Endothelial cell of umbilical vein (primary cell): Measurements from ENCODE around the gene CRISPLD2. TPM values are rescaled to one million over a fixed set of nuclear protein-coding genes. Genes with fewer than 3 reads are reported as not detected.

Experiments used
- BruUV-seq: library from RNA; stranded (reverse); fragments of 400-500 nt; replicated peaks from 2 replicates; lab custom pipeline; 2021; lab: Mats Ljungman, UMichigan
- CTCF ChIA-PET: fragments of 300-600, 350-600 bp; sonication (Branson Sonifier 250); formaldehyde crosslinking; loops from one replicate; lab custom pipeline; 2021; ENCODE audit warnings: antibody characterized with exemption, inconsistent platforms; lab: Charles Lee
- POLR2A ChIA-PET: fragments of 300-600, 350-600 bp; sonication (Branson Sonifier 250); formaldehyde crosslinking; loops from one replicate; lab custom pipeline; 2021; ENCODE audit warnings: antibody characterized with exemption, inconsistent platforms; lab: Charles Lee
- DNase-seq: peaks from one replicate; pipeline ENCODE4 v3.0.0-alpha.2; 2011; ENCODE audit warnings: low read depth, low spot score
- FAIRE-seq: peaks from 2 replicates; lab custom pipeline; 2011; peaks lifted over from hg19 to GRCh38; lab: Jason Lieb, UNC
- H2AFZ ChIP-seq: 2 replicates; pipeline ENCODE4 v1.6.0; 2012; ENCODE audit warnings: low read depth, low read length, control low read depth, inconsistent platforms
- H3K27ac ChIP-seq: 2 replicates; pipeline ENCODE4 v1.5.1; 2011; ENCODE audit warnings: low read depth, mild to moderate bottlenecking, control low read depth, low read length, moderate library complexity; ENCODE audit not compliant: insufficient read depth
- H3K27me3 ChIP-seq, 2 experiments: 2 replicates each; pipeline versions ENCODE4 v1.6.0 to v1.6.1; 2011; ENCODE audit warnings: low read length in 2 of 2, mixed read lengths in 1 of 2; ENCODE audit not compliant: control insufficient read depth in 2 of 2, insufficient read depth in 2 of 2
- H3K36me3 ChIP-seq, 2 experiments: 2 replicates in 1 of 2; 3 replicates in 1 of 2; pipeline ENCODE4 v1.5.1; 2011; ENCODE audit warnings: low read length in 2 of 2, mild to moderate bottlenecking in 1 of 2, moderate library complexity in 1 of 2; ENCODE audit not compliant: control insufficient read depth in 2 of 2, insufficient read depth in 2 of 2; ENCODE audit errors: extremely low read depth in 1 of 2
- H3K4me1 ChIP-seq: 3 replicates; pipeline ENCODE4 v1.5.1; 2011; ENCODE audit warnings: mild to moderate bottlenecking, low read length; ENCODE audit not compliant: control insufficient read depth, insufficient read depth; ENCODE audit errors: extremely low read depth
- H3K4me2 ChIP-seq: 2 replicates; pipeline ENCODE4 v1.6.1; 2011; ENCODE audit warnings: low read length, control low read depth, mixed read lengths; ENCODE audit not compliant: insufficient read depth
- H3K4me3 ChIP-seq, 3 experiments: fragments of 200-600 bp in 1 of 3; sonication (generic), shearing (Covaris generic) in 1 of 3; replicated peaks in 1 of 3; 2 replicates each; pipeline ENCODE4 v1.5.1; 2011 to 2016; ENCODE audit warnings: control low read depth in 3 of 3, low read length in 3 of 3, mild to moderate bottlenecking in 2 of 3, inconsistent platforms in 1 of 3, low read depth in 1 of 3, moderate library complexity in 1 of 3; ENCODE audit not compliant: insufficient read depth in 1 of 3
- H3K79me2 ChIP-seq: 2 replicates; pipeline ENCODE4 v1.6.0; 2012; ENCODE audit warnings: low read length, inconsistent platforms; ENCODE audit not compliant: control insufficient read depth, insufficient read depth
- H3K9ac ChIP-seq: replicated peaks from 2 replicates; pipeline ENCODE3; 2011; ENCODE audit warnings: low read length, control low read depth; ENCODE audit not compliant: insufficient read depth; ENCODE audit errors: extremely low read depth
- H3K9me1 ChIP-seq: replicated peaks from 3 replicates; pipeline ENCODE4 v1.6.0; 2011; ENCODE audit warnings: mild to moderate bottlenecking, low read length; ENCODE audit not compliant: control insufficient read depth, insufficient read depth; ENCODE audit errors: extremely low read depth
- H3K9me3 ChIP-seq: replicated peaks from 2 replicates; pipeline ENCODE4 v1.5.1; 2012; ENCODE audit warnings: low read length, inconsistent platforms; ENCODE audit not compliant: control insufficient read depth, insufficient read depth
- H4K20me1 ChIP-seq: replicated peaks from 2 replicates; pipeline ENCODE3; 2011; ENCODE audit warnings: mild to moderate bottlenecking, low read length; ENCODE audit not compliant: control insufficient read depth, insufficient read depth; ENCODE audit errors: extremely low read depth
- CTCF ChIP-seq, 2 donors: IDR thresholded peaks; 1 replicate in 1 of 2; 2 replicates in 1 of 2; pipeline ENCODE4 v1.5.1; 2011; ENCODE audit warnings: low read length in 2 of 2, mild to moderate bottlenecking in 2 of 2, moderate library complexity in 2 of 2, control low read depth in 1 of 2, inconsistent platforms in 1 of 2, low read depth in 1 of 2; ENCODE audit not compliant: insufficient read depth in 1 of 2; ENCODE audit errors: extremely low read depth in 1 of 2
- EZH2 ChIP-seq: IDR thresholded peaks from 2 replicates; pipeline ENCODE4 v1.6.1; 2012; ENCODE audit warnings: borderline replicate concordance, low read depth, mild to moderate bottlenecking, moderate library complexity, low read length, inconsistent platforms; ENCODE audit not compliant: severe bottlenecking
- FOS ChIP-seq: IDR thresholded peaks from 2 replicates; pipeline ENCODE4 v1.6.1; 2011; ENCODE audit warnings: mild to moderate bottlenecking, low read length, moderate library complexity, borderline replicate concordance; ENCODE audit not compliant: insufficient read depth
- GATA2 ChIP-seq: IDR thresholded peaks from 2 replicates; pipeline ENCODE4 v1.7.0; 2011; ENCODE audit warnings: low read depth, mild to moderate bottlenecking, moderate library complexity, mixed read lengths, low read length; ENCODE audit not compliant: insufficient read length, insufficient read depth
- JUN ChIP-seq: IDR thresholded peaks from 2 replicates; pipeline ENCODE4 v1.6.1; 2011; ENCODE audit warnings: borderline replicate concordance, low read depth; ENCODE audit not compliant: insufficient read length, insufficient read depth
- MYC ChIP-seq: IDR thresholded peaks from one replicate; pipeline ENCODE4 v1.6.1; 2011; ENCODE audit warnings: mild to moderate bottlenecking, low read depth, low read length
- POLR2A ChIP-seq: IDR thresholded peaks from 2 replicates; pipeline ENCODE4 v1.6.1; 2012; ENCODE audit warnings: low read depth, mild to moderate bottlenecking, control low read depth, low read length
- POLR2AphosphoS5 ChIP-seq: IDR thresholded peaks from 2 replicates; pipeline ENCODE4 v1.6.1; 2012; ENCODE audit warnings: low read depth, mild to moderate bottlenecking, control low read depth, low read length, moderate library complexity; ENCODE audit not compliant: insufficient read depth
- dilution Hi-C: fragments of 300-500 bp; cut with MboI; formaldehyde crosslinking; loops from one replicate; pipeline ENCODE4 v1.15.0; 2019; ENCODE audit warnings: low sequenced_read_pairs; ENCODE audit not compliant: extremely low pct_ligation_motif_present
- intact Hi-C: fragments of 100-400 bp; cut with micrococcal nuclease; formaldehyde crosslinking; loops from one replicate; pipeline ENCODE4 v1.10.0; 2022
- polyA plus RNA-seq, 4 experiments: library from polyadenylated mRNA; depleted of rRNA in 3 of 4; stranded (reverse) in 3 of 4; unstranded in 1 of 4; fragments of >200 nt; gene quantifications; 2 replicates each; pipeline versions ENCODE4 v1.2.1 to v1.2.3, GENCODE V29; 2011 to 2012; ENCODE audit warnings: missing spikeins in 1 of 4
- total RNA-seq: library from RNA; stranded (reverse); gene quantifications from 2 replicates; pipeline ENCODE4 v1.2.3, GENCODE V29; 2021
- TF ChIP-seq, protein P1 (sequence below): IDR thresholded peaks from 2 replicates; pipeline ENCODE4 v1.6.1; 2011; ENCODE audit not compliant: insufficient read depth, insufficient read length

CRISPLD2 gene
- total and polyA plus RNA-seq, 2 donors (not counting 3 experiments of a cell fraction or from before 2014, with no cell fraction given): 0.14 to 0.73 TPM

- DNase-seq (no peak), FAIRE-seq (no peak)
- no peaks in the 10 kb centered on the region for H3K9me3 ChIP-seq
- no peaks in the 10 kb centered on the region for H3K79me2 ChIP-seq
- no peak overlapping the region for H2AFZ ChIP-seq
- H3K4me2 ChIP-seq: no peak overlapping the region
- H3K36me3 ChIP-seq: no peaks in the 10 kb centered on the region
- no peak overlapping the region for H3K27ac ChIP-seq
- no peaks in the 10 kb centered on the region for H4K20me1 ChIP-seq
- no peak overlapping the region for H3K4me3 ChIP-seq
- no peaks in the 10 kb centered on the region for H3K4me1 ChIP-seq
- H3K9me1 ChIP-seq: no peaks in the 10 kb centered on the region
- peaks cover 8 to 15% of the 10 kb centered on the region in 2 experiments for H3K27me3 ChIP-seq
- no TSS peak for BruUV-seq
- intact Hi-C loops: no loop called here
- TF ChIP-seq CTCF (IDR thresholded peaks at IDR 0.05; ENCODE audit: extremely low read depth in 1 of 2, insufficient read depth in 1 of 2, low read depth in 1 of 2, low read length in 2 of 2) (no peak), MYC (no peak), POLR2A (no peak), EZH2 (no peak), POLR2AphosphoS5 (no peak), FOS (no peak), JUN (no peak), GATA2 (no peak)
- TF ChIP-seq, protein P1, sequence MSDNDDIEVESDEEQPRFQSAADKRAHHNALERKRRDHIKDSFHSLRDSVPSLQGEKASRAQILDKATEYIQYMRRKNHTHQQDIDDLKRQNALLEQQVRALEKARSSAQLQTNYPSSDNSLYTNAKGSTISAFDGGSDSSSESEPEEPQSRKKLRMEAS: no peak
- POLR2A ChIA-PET: no interaction called here
- CTCF ChIA-PET: interaction anchor here (0.7 to 1.7 kb wide), 3 partner anchors 32 to 166 kb away, joined by 3 to 7 read pairs (median 3); no protein-coding TSS in a partner anchor
- no peak overlapping the region for H3K9ac ChIP-seq
- dilution Hi-C loops: no loop called here
Measured at GRCh38 chr16:84920333-84920732, 100.5 kb downstream of the CRISPLD2 start.
